ENCODE data around the gene CLIC5. TPM values are rescaled to one million over a fixed set of nuclear protein-coding genes. Genes with fewer than 3 reads are reported as not detected.

Gene CLIC5
- total and polyA plus RNA-seq, 2 of the 8 experiments (the other 6 are each of a cell fraction or from before 2014, with no cell fraction given), result 0.12 to 0.15 TPM

- TF ChIP-seq, protein P1, sequence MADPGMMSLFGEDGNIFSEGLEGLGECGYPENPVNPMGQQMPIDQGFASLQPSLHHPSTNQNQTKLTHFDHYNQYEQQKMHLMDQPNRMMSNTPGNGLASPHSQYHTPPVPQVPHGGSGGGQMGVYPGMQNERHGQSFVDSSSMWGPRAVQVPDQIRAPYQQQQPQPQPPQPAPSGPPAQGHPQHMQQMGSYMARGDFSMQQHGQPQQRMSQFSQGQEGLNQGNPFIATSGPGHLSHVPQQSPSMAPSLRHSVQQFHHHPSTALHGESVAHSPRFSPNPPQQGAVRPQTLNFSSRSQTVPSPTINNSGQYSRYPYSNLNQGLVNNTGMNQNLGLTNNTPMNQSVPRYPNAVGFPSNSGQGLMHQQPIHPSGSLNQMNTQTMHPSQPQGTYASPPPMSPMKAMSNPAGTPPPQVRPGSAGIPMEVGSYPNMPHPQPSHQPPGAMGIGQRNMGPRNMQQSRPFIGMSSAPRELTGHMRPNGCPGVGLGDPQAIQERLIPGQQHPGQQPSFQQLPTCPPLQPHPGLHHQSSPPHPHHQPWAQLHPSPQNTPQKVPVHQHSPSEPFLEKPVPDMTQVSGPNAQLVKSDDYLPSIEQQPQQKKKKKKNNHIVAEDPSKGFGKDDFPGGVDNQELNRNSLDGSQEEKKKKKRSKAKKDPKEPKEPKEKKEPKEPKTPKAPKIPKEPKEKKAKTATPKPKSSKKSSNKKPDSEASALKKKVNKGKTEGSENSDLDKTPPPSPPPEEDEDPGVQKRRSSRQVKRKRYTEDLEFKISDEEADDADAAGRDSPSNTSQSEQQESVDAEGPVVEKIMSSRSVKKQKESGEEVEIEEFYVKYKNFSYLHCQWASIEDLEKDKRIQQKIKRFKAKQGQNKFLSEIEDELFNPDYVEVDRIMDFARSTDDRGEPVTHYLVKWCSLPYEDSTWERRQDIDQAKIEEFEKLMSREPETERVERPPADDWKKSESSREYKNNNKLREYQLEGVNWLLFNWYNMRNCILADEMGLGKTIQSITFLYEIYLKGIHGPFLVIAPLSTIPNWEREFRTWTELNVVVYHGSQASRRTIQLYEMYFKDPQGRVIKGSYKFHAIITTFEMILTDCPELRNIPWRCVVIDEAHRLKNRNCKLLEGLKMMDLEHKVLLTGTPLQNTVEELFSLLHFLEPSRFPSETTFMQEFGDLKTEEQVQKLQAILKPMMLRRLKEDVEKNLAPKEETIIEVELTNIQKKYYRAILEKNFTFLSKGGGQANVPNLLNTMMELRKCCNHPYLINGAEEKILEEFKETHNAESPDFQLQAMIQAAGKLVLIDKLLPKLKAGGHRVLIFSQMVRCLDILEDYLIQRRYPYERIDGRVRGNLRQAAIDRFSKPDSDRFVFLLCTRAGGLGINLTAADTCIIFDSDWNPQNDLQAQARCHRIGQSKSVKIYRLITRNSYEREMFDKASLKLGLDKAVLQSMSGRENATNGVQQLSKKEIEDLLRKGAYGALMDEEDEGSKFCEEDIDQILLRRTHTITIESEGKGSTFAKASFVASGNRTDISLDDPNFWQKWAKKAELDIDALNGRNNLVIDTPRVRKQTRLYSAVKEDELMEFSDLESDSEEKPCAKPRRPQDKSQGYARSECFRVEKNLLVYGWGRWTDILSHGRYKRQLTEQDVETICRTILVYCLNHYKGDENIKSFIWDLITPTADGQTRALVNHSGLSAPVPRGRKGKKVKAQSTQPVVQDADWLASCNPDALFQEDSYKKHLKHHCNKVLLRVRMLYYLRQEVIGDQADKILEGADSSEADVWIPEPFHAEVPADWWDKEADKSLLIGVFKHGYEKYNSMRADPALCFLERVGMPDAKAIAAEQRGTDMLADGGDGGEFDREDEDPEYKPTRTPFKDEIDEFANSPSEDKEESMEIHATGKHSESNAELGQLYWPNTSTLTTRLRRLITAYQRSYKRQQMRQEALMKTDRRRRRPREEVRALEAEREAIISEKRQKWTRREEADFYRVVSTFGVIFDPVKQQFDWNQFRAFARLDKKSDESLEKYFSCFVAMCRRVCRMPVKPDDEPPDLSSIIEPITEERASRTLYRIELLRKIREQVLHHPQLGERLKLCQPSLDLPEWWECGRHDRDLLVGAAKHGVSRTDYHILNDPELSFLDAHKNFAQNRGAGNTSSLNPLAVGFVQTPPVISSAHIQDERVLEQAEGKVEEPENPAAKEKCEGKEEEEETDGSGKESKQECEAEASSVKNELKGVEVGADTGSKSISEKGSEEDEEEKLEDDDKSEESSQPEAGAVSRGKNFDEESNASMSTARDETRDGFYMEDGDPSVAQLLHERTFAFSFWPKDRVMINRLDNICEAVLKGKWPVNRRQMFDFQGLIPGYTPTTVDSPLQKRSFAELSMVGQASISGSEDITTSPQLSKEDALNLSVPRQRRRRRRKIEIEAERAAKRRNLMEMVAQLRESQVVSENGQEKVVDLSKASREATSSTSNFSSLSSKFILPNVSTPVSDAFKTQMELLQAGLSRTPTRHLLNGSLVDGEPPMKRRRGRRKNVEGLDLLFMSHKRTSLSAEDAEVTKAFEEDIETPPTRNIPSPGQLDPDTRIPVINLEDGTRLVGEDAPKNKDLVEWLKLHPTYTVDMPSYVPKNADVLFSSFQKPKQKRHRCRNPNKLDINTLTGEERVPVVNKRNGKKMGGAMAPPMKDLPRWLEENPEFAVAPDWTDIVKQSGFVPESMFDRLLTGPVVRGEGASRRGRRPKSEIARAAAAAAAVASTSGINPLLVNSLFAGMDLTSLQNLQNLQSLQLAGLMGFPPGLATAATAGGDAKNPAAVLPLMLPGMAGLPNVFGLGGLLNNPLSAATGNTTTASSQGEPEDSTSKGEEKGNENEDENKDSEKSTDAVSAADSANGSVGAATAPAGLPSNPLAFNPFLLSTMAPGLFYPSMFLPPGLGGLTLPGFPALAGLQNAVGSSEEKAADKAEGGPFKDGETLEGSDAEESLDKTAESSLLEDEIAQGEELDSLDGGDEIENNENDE (IDR thresholded peaks at IDR 0.05; ENCODE audit: insufficient replicate concordance, low read length), result no peak
- TF ChIP-seq KDM5A (IDR thresholded peaks at IDR 0.05; ENCODE audit: low read length) (no peak), EGR1 (IDR thresholded peaks at IDR 0.05; ENCODE audit: borderline replicate concordance, low read depth, low read length) (no peak), CBX8 (IDR thresholded peaks at IDR 0.05; ENCODE audit: borderline replicate concordance, low read depth, low read length) (no peak), NRF1 (IDR thresholded peaks at IDR 0.05; ENCODE audit: low read depth, low read length) (no peak), YY1 (IDR thresholded peaks at IDR 0.05; ENCODE audit: low read depth, low read length) (no peak), HDAC6 (IDR thresholded peaks at IDR 0.05; ENCODE audit: low read depth, low read length) (no peak), CTBP2 (IDR thresholded peaks at IDR 0.05; ENCODE audit: borderline replicate concordance, insufficient read depth, insufficient read length, low read length) (no peak), SAP30 (IDR thresholded peaks at IDR 0.05; ENCODE audit: insufficient read depth, insufficient replicate concordance, low read length) (no peak)
These were observed 118.7 kb downstream of the CLIC5 start (continued) for GRCh38 chr6:45896783-45897441.

Measured in H1 (cell line).